Sigmoid colon (tissue), 7 donors: ENCODE results near the gene PTGIS. TPM values are rescaled to one million over a fixed set of nuclear protein-coding genes. Genes with fewer than 3 reads are reported as not detected.

ENCODE experiments used
- DNase-seq: peaks from one replicate; pipeline ENCODE4 v3.0.0-alpha.2; 2019
- H3K27ac ChIP-seq, 4 donors: fragments of 200-600 bp; sonication (generic); one replicate each; pipeline ENCODE4 v1.5.1; 2016 to 2019; ENCODE audit warnings: mild to moderate bottlenecking in 1 of 4
- H3K27me3 ChIP-seq, 3 donors: fragments of 200-600 bp; sonication (generic); one replicate each; pipeline ENCODE4 v1.5.1; 2019; ENCODE audit warnings: mild to moderate bottlenecking in 1 of 3
- H3K36me3 ChIP-seq, 4 donors: fragments of 200-600 bp; sonication (generic); one replicate each; pipeline ENCODE4 v1.5.1; 2016 to 2019
- H3K4me1 ChIP-seq, 4 donors: fragments of 200-600 bp; sonication (generic); one replicate each; pipeline ENCODE4 v1.5.1; 2017 to 2019
- H3K4me3 ChIP-seq, 4 donors: fragments of 200-600 bp; sonication (generic); one replicate each; pipeline ENCODE4 v1.5.1; 2017 to 2019; ENCODE audit warnings: mild to moderate bottlenecking in 2 of 4, moderate library complexity in 1 of 4
- H3K9me3 ChIP-seq, 4 donors: fragments of 200-600 bp in 3 of 4; sonication (generic) in 3 of 4; one replicate each; pipeline versions ENCODE4 v1.5.1 to v1.6.1; 2013 to 2019
- EP300 ChIP-seq, 4 donors: sonication (generic); formaldehyde crosslinking; IDR thresholded peaks; one replicate each; pipeline ENCODE4 v1.6.1; 2017; ENCODE audit warnings: antibody characterized with exemption in 4 of 4
- POLR2A ChIP-seq, 2 donors: fragments of 450-650 bp; IDR thresholded peaks; one replicate each; pipeline ENCODE4 v1.6.1; 2016; ENCODE audit warnings: antibody characterized with exemption in 2 of 2, mild to moderate bottlenecking in 2 of 2, moderate library complexity in 2 of 2
- POLR2AphosphoS5 ChIP-seq, 4 donors: sonication (generic); formaldehyde crosslinking; IDR thresholded peaks; one replicate each; pipeline ENCODE4 v1.6.1; 2017; ENCODE audit warnings: antibody characterized with exemption in 4 of 4
- WGBS, 2 donors: extraction: QIAGEN DNeasy Blood & Tissue Kit; methylation state at CpG; one replicate each; pipeline ENCODE4 v1.1.7; 2013; 5-methylcytosine and 5-hydroxymethylcytosine counted together
- intact Hi-C: fragments of 100-400 bp; cut with DNase I; formaldehyde crosslinking; loops from one replicate; pipeline ENCODE4 v1.15.1; 2023
- polyA plus RNA-seq, 3 donors: library from polyadenylated mRNA; stranded (reverse); fragments of 200-250 nt; gene quantifications; one replicate each; pipeline ENCODE4 v1.2.3, GENCODE V29; 2013
- total RNA-seq, 4 donors: library from RNA; depleted of rRNA; stranded (reverse); fragments of >200 nt; gene quantifications; one replicate each; pipeline ENCODE4 v1.1.0, GENCODE V29; 2016
- TF ChIP-seq, protein P1 (sequence below), 4 experiments: fragments of 450-650 bp in 3 of 4; fragments of 200-600 bp in 1 of 4; IDR thresholded peaks; one replicate each; pipeline ENCODE4 v1.5.1; 2016 to 2019; ENCODE audit warnings: antibody characterized with exemption in 4 of 4, mild to moderate bottlenecking in 3 of 4, moderate library complexity in 2 of 4
- donor health status: healthy with polysubstance abuse.
- donor health status: Bipolar disorder and iron deficiency.
- donor health status: healthy.

PTGIS gene
- total and polyA plus RNA-seq, 7 donors: 0.46 to 241 (median 55.3) TPM

DNA sequence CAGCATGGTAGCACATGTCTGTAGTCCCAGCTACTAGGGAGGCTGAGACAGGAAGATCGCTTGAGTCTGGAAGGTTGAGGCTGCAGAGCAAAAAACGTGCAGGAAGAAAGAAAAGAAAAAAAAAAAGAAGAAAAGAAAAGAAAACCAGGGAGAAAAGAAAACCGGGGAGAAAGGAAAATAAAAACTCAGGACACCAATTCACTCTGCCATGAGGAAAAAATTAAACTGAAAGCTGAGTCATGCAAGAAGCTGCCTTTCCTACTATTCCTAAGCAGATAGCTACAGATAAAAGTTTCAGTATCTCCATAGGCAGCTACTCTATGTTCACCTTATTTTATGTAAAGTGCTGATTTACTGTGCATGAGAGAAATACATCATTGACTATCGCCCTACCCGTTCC lies 10.5 kb downstream of the PTGIS start:
- Histone ChIP-seq H3K9me3 (no peaks in the 10 kb centered on the region), H3K27me3 (no peaks in the 10 kb centered on the region), H3K4me1 (peaks cover 0 to 73% (median 48%) of the 10 kb centered on the region in 4 donors), H3K4me3 (peak overlapping the region in 2 of 4 donors; percentile 8 to 10), H3K36me3 (no peaks in the 10 kb centered on the region), H3K27ac (peak overlapping the region; percentile 75 to 91 (median 78))
- intact Hi-C loops: no loop called here
- no peak for DNase-seq
- 76 to 80% methylated on average over 5 of the region's 5 CpGs for WGBS, 2 donors
- TF ChIP-seq POLR2AphosphoS5 (IDR thresholded peaks at IDR 0.05): no peak
- TF ChIP-seq, protein P1, sequence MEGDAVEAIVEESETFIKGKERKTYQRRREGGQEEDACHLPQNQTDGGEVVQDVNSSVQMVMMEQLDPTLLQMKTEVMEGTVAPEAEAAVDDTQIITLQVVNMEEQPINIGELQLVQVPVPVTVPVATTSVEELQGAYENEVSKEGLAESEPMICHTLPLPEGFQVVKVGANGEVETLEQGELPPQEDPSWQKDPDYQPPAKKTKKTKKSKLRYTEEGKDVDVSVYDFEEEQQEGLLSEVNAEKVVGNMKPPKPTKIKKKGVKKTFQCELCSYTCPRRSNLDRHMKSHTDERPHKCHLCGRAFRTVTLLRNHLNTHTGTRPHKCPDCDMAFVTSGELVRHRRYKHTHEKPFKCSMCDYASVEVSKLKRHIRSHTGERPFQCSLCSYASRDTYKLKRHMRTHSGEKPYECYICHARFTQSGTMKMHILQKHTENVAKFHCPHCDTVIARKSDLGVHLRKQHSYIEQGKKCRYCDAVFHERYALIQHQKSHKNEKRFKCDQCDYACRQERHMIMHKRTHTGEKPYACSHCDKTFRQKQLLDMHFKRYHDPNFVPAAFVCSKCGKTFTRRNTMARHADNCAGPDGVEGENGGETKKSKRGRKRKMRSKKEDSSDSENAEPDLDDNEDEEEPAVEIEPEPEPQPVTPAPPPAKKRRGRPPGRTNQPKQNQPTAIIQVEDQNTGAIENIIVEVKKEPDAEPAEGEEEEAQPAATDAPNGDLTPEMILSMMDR (IDR thresholded peaks at IDR 0.05): no peak
- TF ChIP-seq EP300 (IDR thresholded peaks at IDR 0.05): no peak
- TF ChIP-seq POLR2A (IDR thresholded peaks at IDR 0.05): no peak

DNA sequence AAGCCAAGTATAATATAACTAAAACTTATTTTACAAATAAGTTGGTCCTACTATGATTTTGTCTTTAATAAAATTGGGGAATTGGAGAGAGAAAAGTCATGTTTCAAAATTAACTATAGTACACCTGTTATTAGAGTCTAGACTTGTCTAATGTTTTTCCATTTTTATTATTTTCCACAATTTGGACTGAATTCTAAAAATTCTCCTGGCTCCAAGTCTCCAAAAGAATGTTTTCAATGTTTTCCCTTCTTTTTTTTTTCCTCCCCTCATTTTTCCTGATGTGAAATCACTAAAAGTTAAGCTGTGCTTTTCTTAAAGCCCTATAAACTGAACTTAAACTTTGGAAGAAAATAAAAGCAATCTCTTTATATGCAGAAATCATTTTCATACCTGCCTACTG lies 11.3 kb downstream of the PTGIS start:
- no peaks in the 10 kb centered on the region for H3K9me3 ChIP-seq
- DNase-seq: no peak
- H3K4me1 ChIP-seq: peaks cover 0 to 73% (median 47%) of the 10 kb centered on the region in 4 donors
- H3K27me3 ChIP-seq: no peaks in the 10 kb centered on the region
- no peak for TF ChIP-seq POLR2A (IDR thresholded peaks at IDR 0.05)
- H3K27ac ChIP-seq: peak overlapping the region; percentile 75 to 91 (median 78)
- H3K36me3 ChIP-seq: no peaks in the 10 kb centered on the region
- no peak overlapping the region for H3K4me3 ChIP-seq
- intact Hi-C loops: no loop called here

DNA sequence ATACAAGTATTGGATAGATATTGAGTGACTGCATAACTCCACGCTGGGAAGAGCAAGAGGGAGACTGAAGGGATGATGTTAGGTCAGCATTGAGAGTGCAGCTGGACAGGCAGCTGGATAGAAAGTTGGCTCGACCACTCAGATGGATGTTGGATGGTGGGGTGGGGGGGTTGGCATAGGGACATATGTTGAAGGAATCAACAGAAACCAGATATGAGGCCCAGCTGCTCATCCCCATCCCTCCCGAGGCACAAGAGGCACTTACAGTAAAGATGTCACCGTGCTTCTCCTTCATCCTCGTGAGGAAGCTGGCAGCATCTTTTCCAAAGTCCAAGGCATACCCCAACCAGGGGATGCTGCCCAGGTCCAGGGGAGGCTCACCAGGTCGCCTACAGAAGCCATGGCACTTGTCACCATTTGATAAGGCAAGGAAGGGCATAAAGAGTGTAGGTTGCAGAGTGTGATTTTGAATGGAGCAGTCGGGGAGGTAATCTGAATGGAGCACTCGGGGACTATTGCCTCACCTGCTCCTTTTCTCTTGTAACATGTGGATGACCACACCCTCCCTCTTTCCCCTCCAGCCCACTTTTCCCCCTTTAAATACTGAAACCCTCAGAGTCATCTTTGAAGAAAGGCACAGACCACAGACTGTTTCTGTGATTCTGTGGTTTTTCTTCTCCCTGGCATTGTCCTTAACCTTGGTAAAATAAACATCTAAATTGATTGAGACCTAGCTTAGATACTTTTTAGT lies 18.0 kb downstream of the PTGIS start:
- peaks cover 0 to 10% (median 0%) of the 10 kb centered on the region in 4 donors for H3K9me3 ChIP-seq
- 80 to 81% methylated on average over 8 of the region's 8 CpGs for WGBS, 2 donors
- H3K27ac ChIP-seq: peak overlapping the region in 1 of 4 donors; percentile 91
- H3K4me1 ChIP-seq: peaks cover 0 to 40% (median 28%) of the 10 kb centered on the region in 4 donors
- H3K36me3 ChIP-seq: peaks cover 0 to 31% (median 8%) of the 10 kb centered on the region in 4 donors
- intact Hi-C loops: no loop called here
- no peak for DNase-seq
- TF ChIP-seq EP300 (IDR thresholded peaks at IDR 0.05) (no peak), POLR2A (IDR thresholded peaks at IDR 0.05) (no peak), POLR2AphosphoS5 (IDR thresholded peaks at IDR 0.05) (no peak)
- TF ChIP-seq, protein P1 (IDR thresholded peaks at IDR 0.05): no peak
- no peak overlapping the region for H3K4me3 ChIP-seq
- H3K27me3 ChIP-seq: no peaks in the 10 kb centered on the region

DNA sequence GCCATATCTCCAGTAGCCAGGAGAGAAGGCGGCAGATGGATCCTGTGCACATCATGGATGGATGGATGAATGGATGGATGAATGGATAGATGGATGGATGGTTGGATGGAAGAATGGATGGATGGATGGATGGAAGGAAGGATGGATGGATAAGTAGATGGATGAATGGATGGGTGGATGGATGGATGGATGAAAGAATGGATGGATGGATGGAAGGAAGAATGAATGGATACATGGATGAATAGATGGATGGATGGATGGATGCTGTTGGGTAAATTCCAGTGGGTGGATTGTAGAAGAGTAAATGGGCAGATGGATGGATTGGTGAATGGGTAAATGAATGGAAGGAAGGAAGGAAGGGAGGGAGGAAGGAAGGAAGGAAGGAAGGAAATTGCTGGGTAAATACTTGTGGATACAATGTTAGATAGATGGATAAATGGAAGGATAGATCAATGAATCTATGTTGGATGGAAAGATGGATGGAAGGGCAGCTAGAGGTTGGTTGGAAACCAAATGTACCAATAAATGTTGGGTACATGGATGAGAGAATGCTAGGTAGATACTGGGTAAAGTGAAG lies 19.5 kb downstream of the PTGIS start:
- Histone ChIP-seq H3K36me3 (peaks cover 0 to 44% (median 8%) of the 10 kb centered on the region in 4 donors), H3K27me3 (no peaks in the 10 kb centered on the region), H3K9me3 (peaks cover 0 to 10% (median 0%) of the 10 kb centered on the region in 4 donors), H3K27ac (no peak overlapping the region), H3K4me3 (no peak overlapping the region), H3K4me1 (peaks cover 0 to 31% (median 17%) of the 10 kb centered on the region in 4 donors)
- intact Hi-C loops: no loop called here
- DNase-seq: no peak
- WGBS, 2 donors: 93 to 97% methylated on average over 1 of the region's 1 CpG
- no peak for TF ChIP-seq POLR2AphosphoS5 (IDR thresholded peaks at IDR 0.05)
- no peak for TF ChIP-seq EP300 (IDR thresholded peaks at IDR 0.05)
- TF ChIP-seq, protein P1 (IDR thresholded peaks at IDR 0.05): no peak
- no peak for TF ChIP-seq POLR2A (IDR thresholded peaks at IDR 0.05)

GRCh38 chr20:49545572-49545971 lies 22.4 kb downstream of the PTGIS start:
- Histone ChIP-seq H3K27ac (no peak overlapping the region), H3K4me1 (peaks cover 0 to 9% (median 3%) of the 10 kb centered on the region in 4 donors)
- intact Hi-C loops: no loop called here

More at GRCh38 chr20:49545572-49545971, 22.4 kb downstream of the PTGIS start:
- DNase-seq: no peak
- Histone ChIP-seq H3K4me3 (no peak overlapping the region), H3K36me3 (peaks cover 0 to 48% (median 8%) of the 10 kb centered on the region in 4 donors), H3K27me3 (no peaks in the 10 kb centered on the region), H3K9me3 (peaks cover 0 to 10% (median 0%) of the 10 kb centered on the region in 4 donors)
- WGBS, 2 donors: 94 to 97% methylated on average over 2 of the region's 2 CpGs
- TF ChIP-seq EP300 (IDR thresholded peaks at IDR 0.05) (no peak), POLR2AphosphoS5 (IDR thresholded peaks at IDR 0.05) (no peak), POLR2A (IDR thresholded peaks at IDR 0.05) (no peak)
- TF ChIP-seq, protein P1 (IDR thresholded peaks at IDR 0.05): no peak
